Esophagus muscularis mucosa (tissue), 4 donors: ENCODE results near the gene C2. TPM values are rescaled to one million over a fixed set of nuclear protein-coding genes. Genes with fewer than 3 reads are reported as not detected.

Experiments used
- DNase-seq: peaks from one replicate; pipeline ENCODE4 v3.0.0-alpha.2; 2017; ENCODE audit errors: extremely low spot score
- H3K27ac ChIP-seq, 4 donors: fragments of 200-600 bp; sonication (generic); replicated peaks in 1 of 4; 1 replicate in 3 of 4; 2 replicates in 1 of 4; pipeline ENCODE4 v1.5.1; 2016 to 2019; ENCODE audit warnings: mild to moderate bottlenecking in 1 of 4
- H3K27me3 ChIP-seq, 4 donors: fragments of 200-600 bp; sonication (generic); one replicate each; pipeline versions ENCODE4 v1.5.1 to v1.6.0; 2016 to 2019
- H3K36me3 ChIP-seq, 4 donors: fragments of 200-600 bp; sonication (generic); one replicate each; pipeline ENCODE4 v1.5.1; 2016 to 2019
- H3K4me1 ChIP-seq, 4 donors: fragments of 200-600 bp; sonication (generic); one replicate each; pipeline ENCODE4 v1.5.1; 2016 to 2019
- H3K4me3 ChIP-seq, 4 donors: fragments of 200-600 bp; sonication (generic); 1 replicate in 2 of 4; 2 replicates in 2 of 4; pipeline ENCODE4 v1.5.1; 2016 to 2019; ENCODE audit warnings: mild to moderate bottlenecking in 4 of 4, moderate library complexity in 1 of 4
- H3K9me3 ChIP-seq, 4 donors: fragments of 200-600 bp; sonication (generic); 1 replicate in 3 of 4; 2 replicates in 1 of 4; pipeline ENCODE4 v1.5.1; 2016 to 2019
- CTCF ChIP-seq, 3 experiments: fragments of 200-600 bp in 2 of 3; fragments of 450-650 bp in 1 of 3; sonication (generic) in 2 of 3; IDR thresholded peaks; one replicate each; pipeline ENCODE4 v1.5.1; 2017 to 2019; ENCODE audit warnings: antibody characterized with exemption in 3 of 3, mild to moderate bottlenecking in 2 of 3, moderate library complexity in 1 of 3
- EP300 ChIP-seq: sonication (generic); formaldehyde crosslinking; IDR thresholded peaks from one replicate; pipeline ENCODE4 v1.6.1; 2017; ENCODE audit warnings: antibody characterized with exemption
- POLR2A ChIP-seq: fragments of 450-650 bp; IDR thresholded peaks from one replicate; pipeline ENCODE4 v1.6.1; 2017; ENCODE audit warnings: antibody characterized with exemption, moderate library complexity, mild to moderate bottlenecking, low read depth
- POLR2AphosphoS5 ChIP-seq, 2 donors: sonication (generic); formaldehyde crosslinking; IDR thresholded peaks; one replicate each; pipeline ENCODE4 v1.6.1; 2017; ENCODE audit warnings: antibody characterized with exemption in 2 of 2
- WGBS: methylation state at CpG from one replicate; pipeline ENCODE4 v1.1.5; 2018; 5-methylcytosine and 5-hydroxymethylcytosine counted together
- intact Hi-C: fragments of 100-400 bp; cut with DNase I; formaldehyde crosslinking; loops from one replicate; pipeline ENCODE4 v1.15.1; 2023
- total RNA-seq, 4 donors: library from RNA; depleted of rRNA; stranded (reverse); fragments of >200 nt; gene quantifications; one replicate each; pipeline versions ENCODE4 v1.1.0 to v1.2.1, GENCODE V29; 2016

C2 gene
- total RNA-seq, 4 donors from 2014 or later: 10.0 to 15.4 (median 12.6) TPM

GRCh38 chr6:31879901-31880300 is 47.6 kb upstream of the C2 start:
- Histone ChIP-seq H3K36me3 (peaks cover 48 to 56% (median 55%) of the 10 kb centered on the region in 4 donors), H3K4me3 (no peak overlapping the region), H3K27ac (no peak overlapping the region), H3K9me3 (no peaks in the 10 kb centered on the region), H3K27me3 (no peaks in the 10 kb centered on the region), H3K4me1 (no peaks in the 10 kb centered on the region)
- intact Hi-C loops: no loop called here
- WGBS: 68% methylated on average over 10 of the region's 10 CpGs
- TF ChIP-seq POLR2AphosphoS5 (IDR thresholded peaks at IDR 0.05) (no peak), POLR2A (no peak), EP300 (no peak), CTCF (IDR thresholded peaks at IDR 0.05) (no peak)
- DNase-seq: no peak

GRCh38 chr6:31880616-31881015 is 46.9 kb upstream of the C2 start:
- no peaks in the 10 kb centered on the region for H3K27me3 ChIP-seq
- H3K27ac ChIP-seq: no peak overlapping the region
- intact Hi-C loops: no loop called here
- H3K4me1 ChIP-seq: no peaks in the 10 kb centered on the region
- H3K36me3 ChIP-seq: peaks cover 48 to 63% (median 62%) of the 10 kb centered on the region in 4 donors
- no peak overlapping the region for H3K4me3 ChIP-seq
- 98% methylated on average over 9 of the region's 10 CpGs for WGBS
- H3K9me3 ChIP-seq: no peaks in the 10 kb centered on the region
- DNase-seq: no peak
- TF ChIP-seq POLR2A (no peak), POLR2AphosphoS5 (IDR thresholded peaks at IDR 0.05) (no peak)

GRCh38 chr6:31881136-31881859 is 46.2 kb upstream of the C2 start:
- no peak overlapping the region for H3K4me3 ChIP-seq
- H3K27ac ChIP-seq: no peak overlapping the region
- no peak for DNase-seq
- no peaks in the 10 kb centered on the region for H3K27me3 ChIP-seq
- intact Hi-C loops: no loop called here
- no peaks in the 10 kb centered on the region for H3K4me1 ChIP-seq
- WGBS: 82% methylated on average over 9 of the region's 9 CpGs
- no peak for TF ChIP-seq EP300
- TF ChIP-seq CTCF (IDR thresholded peaks at IDR 0.05): no peak
- TF ChIP-seq POLR2AphosphoS5 (IDR thresholded peaks at IDR 0.05): no peak
- no peak for TF ChIP-seq POLR2A
- H3K36me3 ChIP-seq: peaks cover 50 to 70% (median 69%) of the 10 kb centered on the region in 4 donors
- H3K9me3 ChIP-seq: no peaks in the 10 kb centered on the region

GRCh38 chr6:31882344-31882743 is 45.2 kb upstream of the C2 start:
- 85% methylated on average over 4 of the region's 6 CpGs for WGBS
- Histone ChIP-seq H3K36me3 (peaks cover 60 to 81% (median 79%) of the 10 kb centered on the region in 4 donors), H3K27ac (no peak overlapping the region), H3K4me3 (no peak overlapping the region), H3K9me3 (no peaks in the 10 kb centered on the region), H3K27me3 (no peaks in the 10 kb centered on the region), H3K4me1 (no peaks in the 10 kb centered on the region)
- no peak for DNase-seq
- intact Hi-C loops: no loop called here
- TF ChIP-seq EP300 (no peak), POLR2A (no peak), POLR2AphosphoS5 (IDR thresholded peaks at IDR 0.05) (no peak), CTCF (IDR thresholded peaks at IDR 0.05) (no peak)

- 88% methylated on average over 12 of the region's 12 CpGs for WGBS
- intact Hi-C loops: no loop called here
- Histone ChIP-seq H3K9me3 (no peaks in the 10 kb centered on the region), H3K4me3 (no peak overlapping the region), H3K27me3 (no peaks in the 10 kb centered on the region), H3K27ac (no peak overlapping the region), H3K4me1 (no peaks in the 10 kb centered on the region), H3K36me3 (peaks cover 74 to 94% (median 93%) of the 10 kb centered on the region in 4 donors)
- TF ChIP-seq POLR2A (no peak), CTCF (IDR thresholded peaks at IDR 0.05) (no peak), POLR2AphosphoS5 (IDR thresholded peaks at IDR 0.05) (no peak), EP300 (no peak)
- DNase-seq: no peak
Measured at GRCh38 chr6:31883676-31884075, 43.8 kb upstream of the C2 start.
